Smooth muscle cell of the brain vasculature (primary cell): Measurements from ENCODE around the gene SDC1.

Experiments used
- DNase-seq: peaks from one replicate; pipeline ENCODE4 v3.0.0-alpha.2; 2012; ENCODE audit warnings: low read depth, low spot score

Gene SDC1

GRCh38 chr2:20213651-20214565 is 11.0 kb downstream of the SDC1 start:
- no peak for DNase-seq

DNA sequence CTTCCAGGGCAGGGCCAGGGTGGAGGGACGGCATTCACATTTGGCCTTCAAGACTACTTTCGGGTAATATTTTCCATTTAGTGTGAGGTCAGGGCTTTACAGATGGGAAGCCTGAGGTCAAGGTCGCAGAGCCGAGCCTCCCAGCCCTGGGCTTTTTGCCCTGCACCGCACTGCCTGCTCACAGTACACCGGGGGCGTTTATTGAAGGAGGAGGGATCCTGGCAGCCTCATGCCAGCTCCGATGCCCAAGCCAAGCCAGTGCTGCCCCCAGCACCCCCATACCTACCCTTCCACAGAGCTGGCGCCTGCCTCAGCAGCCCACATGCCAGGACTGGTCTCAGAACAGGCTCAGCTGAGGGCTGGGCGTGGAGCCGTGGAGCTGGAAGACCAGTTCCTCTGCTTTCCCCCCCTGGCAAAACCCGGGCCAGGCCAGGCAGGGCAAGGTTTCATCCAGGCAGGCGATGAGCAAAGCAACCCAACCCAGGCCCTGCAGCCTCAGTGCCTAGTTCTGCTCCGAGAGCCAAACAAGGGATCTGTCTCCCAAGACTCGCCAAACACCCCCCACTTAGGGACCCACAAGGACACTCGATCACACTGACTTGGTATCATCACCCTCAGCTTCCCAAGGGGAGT is 11.9 kb downstream of the SDC1 start:
- no peak for DNase-seq

DNA sequence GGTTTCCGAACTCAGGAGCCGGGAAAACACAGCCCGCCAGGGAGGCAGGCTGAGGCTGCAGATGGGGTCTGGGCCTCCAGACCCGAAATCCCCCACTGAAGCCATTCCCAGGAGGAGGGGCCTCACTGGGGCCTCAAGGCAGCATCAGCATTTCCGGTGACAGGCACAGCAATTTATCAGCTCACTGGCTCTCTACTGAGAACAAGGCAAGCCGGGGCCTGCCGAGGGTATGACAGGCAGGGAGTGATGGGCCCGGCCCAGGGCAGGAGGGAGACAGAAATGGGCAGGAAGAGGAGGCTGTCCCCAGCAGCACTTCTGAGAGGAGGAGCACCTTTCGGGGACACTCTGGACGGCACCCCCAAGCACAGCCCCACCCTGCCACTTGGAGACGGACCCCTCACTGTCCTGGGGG is 12.5 kb downstream of the SDC1 start:
- no peak for DNase-seq

GRCh38 chr2:20211860-20212458 is 13.0 kb downstream of the SDC1 start:
- DNase-seq: no peak

- no peak for DNase-seq
Measured at GRCh38 chr2:20211420-20211819, 13.5 kb downstream of the SDC1 start.

- no peak for DNase-seq
Measured at GRCh38 chr2:20210462-20210861, 14.5 kb downstream of the SDC1 start.

DNA sequence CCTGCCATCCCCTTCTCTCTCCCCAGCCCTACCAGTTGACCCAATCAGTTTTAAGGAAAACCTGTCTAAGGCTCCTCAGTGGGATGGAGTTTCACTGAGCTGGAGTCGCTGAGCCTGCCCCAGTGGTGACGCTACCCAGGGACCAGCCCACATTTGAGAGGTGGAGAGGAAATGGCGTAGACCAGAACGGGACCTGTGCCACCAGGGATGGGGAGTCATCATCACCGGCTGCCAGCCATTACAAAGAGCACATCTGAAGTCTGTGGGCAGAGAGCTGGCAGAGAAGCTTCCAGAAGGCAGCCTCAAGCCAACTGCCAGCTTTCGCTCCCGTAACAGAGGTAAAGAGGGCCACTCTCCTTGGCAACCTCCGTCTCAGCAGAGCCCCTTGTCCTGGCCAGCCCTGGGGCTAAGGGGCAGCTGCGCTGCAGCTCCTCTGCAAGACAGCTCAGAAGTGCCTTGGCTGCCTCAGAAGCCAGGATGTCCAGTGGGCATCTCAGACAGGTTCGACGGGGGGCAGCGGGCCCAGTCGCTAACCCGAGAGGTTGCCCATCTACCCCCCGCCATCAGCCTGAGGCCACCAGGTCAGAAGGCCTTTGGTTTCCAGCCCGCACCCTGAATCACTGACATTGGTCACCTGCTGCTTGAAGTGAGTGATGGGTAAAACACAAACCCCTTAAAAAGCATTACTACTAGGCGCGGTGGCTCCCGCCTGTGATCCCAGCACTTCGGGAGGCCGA is 15.4 kb downstream of the SDC1 start:
- DNase-seq: no peak

- DNase-seq: no peak
Measured at GRCh38 chr2:20208476-20208859, 16.5 kb downstream of the SDC1 start.

GRCh38 chr2:20207051-20207450 is 17.9 kb downstream of the SDC1 start:
- DNase-seq: no peak

GRCh38 chr2:20205915-20206524 is 18.9 kb downstream of the SDC1 start:
- no peak for DNase-seq

GRCh38 chr2:20205069-20205468 is 19.9 kb downstream of the SDC1 start:
- DNase-seq: no peak

GRCh38 chr2:20203521-20204225 is 21.3 kb downstream of the SDC1 start:
- no peak for DNase-seq

- no peak for DNase-seq
Measured at GRCh38 chr2:20203072-20203471, 21.9 kb downstream of the SDC1 start.

GRCh38 chr2:20201671-20202070 is 23.3 kb downstream of the SDC1 start:
- DNase-seq: no peak

DNA sequence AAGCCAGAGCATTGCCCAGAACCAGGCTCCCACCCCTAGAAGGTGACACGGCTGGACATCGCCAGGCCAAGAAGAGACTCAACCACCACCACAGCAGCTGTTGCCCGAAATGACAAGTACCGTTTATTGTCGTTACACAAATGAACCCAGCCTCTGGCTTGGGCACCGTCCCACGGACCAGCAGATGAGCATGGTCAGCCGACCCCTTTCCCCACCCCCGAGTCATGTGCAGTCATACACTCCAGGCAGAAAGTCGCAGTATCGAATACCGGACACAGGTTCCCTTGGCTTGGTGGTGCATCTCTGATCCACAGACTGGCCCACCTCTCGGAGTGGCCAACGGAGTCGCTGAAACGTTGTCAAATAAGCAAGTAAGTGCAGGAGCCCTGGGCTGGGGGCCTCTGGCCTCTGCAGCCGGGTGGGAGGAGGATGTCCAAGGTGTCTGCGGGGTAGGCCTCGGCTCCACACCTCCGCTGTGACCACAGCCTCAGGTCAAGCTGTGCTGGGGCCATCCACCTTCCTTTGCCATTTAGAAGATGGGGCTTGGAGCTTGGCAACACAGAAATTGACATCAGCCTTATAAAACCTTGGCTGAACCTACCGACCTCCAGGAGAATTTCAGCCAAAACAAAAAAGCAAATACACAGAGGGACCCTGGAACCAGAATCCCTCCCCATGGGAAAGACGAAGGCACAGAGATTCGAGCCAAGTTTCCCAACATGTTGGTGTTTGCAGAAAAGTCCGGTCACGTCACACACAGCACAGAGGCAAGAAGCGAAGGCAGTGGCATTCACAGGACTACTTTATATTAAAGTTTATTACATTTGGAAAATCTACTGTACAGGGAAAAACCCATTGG is 24.0 kb downstream of the SDC1 start:
- DNase-seq: no peak

DNA sequence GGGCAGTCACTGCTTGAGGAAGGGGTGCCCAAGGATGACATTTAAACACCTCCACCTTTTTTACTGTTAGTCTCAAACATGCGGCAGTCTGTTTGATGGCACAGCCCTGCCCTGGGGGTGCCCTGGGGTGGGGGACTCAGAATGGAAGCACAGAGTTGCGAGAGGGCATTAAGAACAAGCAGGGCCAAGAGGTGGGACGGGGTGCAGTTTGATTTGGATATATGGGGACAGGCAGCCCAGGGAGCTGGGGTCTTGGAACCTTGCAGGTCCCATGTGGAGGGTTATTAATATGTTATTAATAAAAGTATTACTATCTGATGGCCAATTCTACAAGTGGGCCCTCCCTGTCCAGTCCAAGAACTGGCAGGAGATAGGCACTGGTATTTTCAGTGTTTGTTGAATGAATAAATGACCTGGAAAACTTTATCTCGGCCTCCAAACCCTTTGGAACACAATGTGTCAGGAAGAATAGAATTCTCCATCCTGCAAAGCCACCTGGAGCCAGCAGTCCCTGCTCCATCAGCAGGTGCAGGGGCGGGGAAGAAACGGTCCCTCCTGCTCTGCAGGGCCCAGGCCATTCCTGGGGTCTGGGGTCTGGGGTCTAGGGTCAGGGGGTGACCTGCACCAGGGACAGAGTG is 25.2 kb downstream of the SDC1 start:
- no peak for DNase-seq

DNA sequence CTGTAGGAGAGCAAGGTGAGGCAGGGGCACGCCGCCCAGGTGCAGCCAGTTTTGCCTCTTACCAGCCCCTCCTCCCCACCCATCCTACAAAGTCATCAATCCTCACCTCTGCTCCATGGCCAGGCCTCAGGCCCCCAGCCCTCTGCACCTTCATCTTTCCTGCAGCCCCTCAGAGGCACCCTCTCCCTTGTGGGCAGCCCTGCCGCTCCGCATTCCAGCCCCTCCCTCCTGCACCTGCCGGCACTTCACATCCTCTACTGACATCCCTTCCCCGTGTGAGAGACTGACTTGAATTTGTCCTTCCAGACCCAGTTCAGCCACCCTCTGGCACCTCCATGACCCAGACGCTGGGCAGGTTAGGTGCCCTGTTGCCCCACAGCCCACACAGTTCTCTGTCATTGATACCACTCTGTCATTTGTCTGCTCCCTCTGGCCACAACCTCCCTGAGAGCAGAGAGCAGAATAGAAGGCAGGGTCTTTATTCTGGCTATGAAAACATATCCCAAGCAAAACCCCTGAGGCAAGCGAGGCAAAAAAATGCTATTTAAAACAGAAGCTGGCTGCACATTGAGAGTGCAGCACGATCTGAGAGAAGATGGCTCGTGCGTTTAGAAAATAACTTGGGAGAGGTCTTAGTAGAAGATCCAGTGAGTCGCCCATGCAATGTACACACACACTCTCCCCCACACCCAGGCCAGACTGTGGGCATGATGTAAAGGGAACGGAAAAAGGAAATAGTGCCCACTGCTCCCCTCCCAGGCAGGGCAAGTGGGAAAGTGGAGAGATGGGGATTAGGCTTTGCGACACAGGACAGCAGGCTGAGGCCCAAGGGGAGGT is 25.9 kb downstream of the SDC1 start:
- DNase-seq: no peak

DNA sequence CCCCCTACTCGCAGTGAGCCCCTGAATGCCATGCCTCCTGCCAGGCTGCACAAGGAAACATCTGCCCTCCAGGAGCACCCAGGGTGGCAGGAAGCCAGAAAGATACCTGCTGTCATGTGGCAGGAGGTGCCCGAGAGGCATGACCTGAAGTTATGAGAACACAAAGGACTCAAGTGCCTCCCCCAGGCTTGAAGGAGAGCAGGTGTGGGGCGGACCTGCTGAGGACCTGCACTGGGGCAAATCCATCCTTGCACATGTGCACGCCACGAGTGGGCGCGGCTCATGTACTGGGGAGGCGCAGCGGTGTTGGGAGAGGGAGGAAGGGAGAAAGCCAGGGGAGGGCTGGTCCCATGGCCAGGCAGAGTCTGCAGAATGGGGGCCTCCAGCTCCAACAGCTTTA is 26.9 kb downstream of the SDC1 start:
- DNase-seq: no peak

DNA sequence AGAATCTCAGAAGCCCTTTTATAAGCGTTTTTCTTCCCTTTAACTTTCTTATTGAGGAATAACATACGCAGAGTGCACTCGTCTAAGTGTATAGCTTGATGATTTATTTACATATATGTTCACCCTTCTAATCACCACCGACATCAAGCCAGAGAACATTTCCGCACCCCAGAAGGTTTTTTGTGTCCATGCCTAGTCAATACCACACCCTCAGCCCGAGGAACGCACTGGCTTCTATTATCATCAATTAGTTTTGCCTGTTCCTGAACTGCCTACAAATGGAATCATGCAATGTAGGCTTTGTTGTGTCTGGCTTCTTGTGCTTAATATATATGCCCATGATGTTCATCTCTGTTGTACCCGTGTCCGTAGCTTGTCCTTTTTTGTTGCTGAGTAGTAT is 27.7 kb downstream of the SDC1 start:
- DNase-seq: no peak
